K562 (cell line): ENCODE data around the gene MDP1. TPM values are rescaled to one million over a fixed set of nuclear protein-coding genes. Genes with fewer than 3 reads are reported as not detected.

Source experiments
- BCOR ChIP-seq: fragments of 450-650 bp; IDR thresholded peaks from 2 replicates; pipeline ENCODE4 v1.6.1; 2016
- CTCF ChIP-seq, 3 experiments: IDR thresholded peaks in 2 of 3; conservative IDR thresholded peaks in 1 of 3; 2 replicates each; pipeline ENCODE4 v1.5.1; 2011 to 2012; ENCODE audit warnings: low read length in 3 of 3, mild to moderate bottlenecking in 3 of 3, control low read depth in 2 of 3, improper control_type of control experiment in 1 of 3, inconsistent platforms in 1 of 3, low read depth in 1 of 3, mixed read lengths in 1 of 3, moderate library complexity in 1 of 3; ENCODE audit not compliant: insufficient read depth in 2 of 3
- EGR1 ChIP-seq: fragments of 450-650 bp; conservative IDR thresholded peaks from 2 replicates; pipeline ENCODE4 v1.6.1; 2017; ENCODE audit warnings: mild to moderate bottlenecking
- HDAC1 ChIP-seq, 2 experiments: fragments of 450-650 bp; IDR thresholded peaks; 2 replicates each; pipeline ENCODE4 v1.6.1; 2016 to 2017; ENCODE audit warnings: inconsistent platforms in 1 of 2, mild to moderate bottlenecking in 1 of 2, moderate library complexity in 1 of 2
- NR2C2 ChIP-seq, 2 experiments: fragments of 200-800 bp in 1 of 2; sonication (Bioruptor generic) in 1 of 2; sonication (generic) in 1 of 2; formaldehyde crosslinking in 1 of 2; IDR thresholded peaks; 2 replicates each; pipeline versions ENCODE4 v1.6.1 to v1.8.0; 2016 to 2022; ENCODE audit warnings: mild to moderate bottlenecking in 1 of 2, missing compliant biosample characterization in 1 of 2, missing genetic modification characterization in 1 of 2, missing genetic modification reagents in 1 of 2
- PML ChIP-seq: IDR thresholded peaks from 2 replicates; pipeline ENCODE4 v1.6.1; 2012; ENCODE audit warnings: low read length, inconsistent platforms
- POLR2B ChIP-seq: fragments of 450-650 bp; IDR thresholded peaks from 2 replicates; pipeline ENCODE4 v1.6.1; 2018; ENCODE audit warnings: low read depth; ENCODE audit not compliant: partially characterized antibody
- PRMT5 ChIP-seq: sonication (generic); formaldehyde crosslinking; IDR thresholded peaks from 2 replicates; pipeline ENCODE4 v1.5.0; 2020; ENCODE audit warnings: missing genetic modification reagents
- SAP30 ChIP-seq: fragments of 200-600 bp; sonication (generic); IDR thresholded peaks from 2 replicates; pipeline ENCODE4 v1.6.1; 2012; ENCODE audit warnings: borderline replicate concordance, low read depth, mild to moderate bottlenecking, moderate library complexity, low read length, control low read depth, inconsistent platforms; ENCODE audit not compliant: insufficient read depth, poor library complexity, severe bottlenecking
- TCF7 ChIP-seq: sonication (generic); IDR thresholded peaks from 2 replicates; pipeline ENCODE4 v1.6.1; 2016; ENCODE audit warnings: antibody characterized with exemption, borderline replicate concordance
- TEAD1 ChIP-seq, 2 experiments: fragments of 450-650 bp in 1 of 2; sonication (generic) in 1 of 2; formaldehyde crosslinking; IDR thresholded peaks; 2 replicates each; pipeline versions ENCODE4 v1.4.0 to v1.8.0; 2020 to 2022; ENCODE audit warnings: mild to moderate bottlenecking in 2 of 2, missing genetic modification reagents in 1 of 2
- THAP12 ChIP-seq: fragments of 250-450 bp; sonication (Bioruptor Pico); IDR thresholded peaks from 2 replicates; pipeline ENCODE4 v1.9.0; 2021; ENCODE audit warnings: mild to moderate bottlenecking, inconsistent platforms
- TSC22D4 ChIP-seq: fragments of 450-650 bp; IDR thresholded peaks from 2 replicates; pipeline ENCODE4 v1.6.1; 2016; ENCODE audit warnings: missing genetic modification characterization, missing biosample characterization, control low read depth
- ZNF146 ChIP-seq: IDR thresholded peaks from one replicate; pipeline ENCODE4 v1.6.1; 2018; ENCODE audit warnings: missing compliant biosample characterization; ENCODE audit not compliant: unreplicated experiment
- ZNF3 ChIP-seq: fragments of 250-450 bp; sonication (Bioruptor Pico); IDR thresholded peaks from 2 replicates; pipeline ENCODE4 v1.5.0; 2021; ENCODE audit warnings: mild to moderate bottlenecking, moderate library complexity
- polyA plus RNA-seq, 8 experiments: library from polyadenylated mRNA; depleted of rRNA in 4 of 8; stranded (reverse) in 5 of 8; unstranded in 3 of 8; fragments of >200 nt; fragmentation: Nextera tagmentation in 2 of 8; fragmentation: Illumina TruSeq in 1 of 8; extraction: Ambion mirVana in 2 of 8; extraction: Trizol in 1 of 8; gene quantifications; 2 replicates each; pipeline versions ENCODE4 v1.2.1 to v1.2.3, GENCODE V29; 2011 to 2014; ENCODE audit warnings: inconsistent platforms in 1 of 8, missing spikeins in 1 of 8
- total RNA-seq, 7 experiments: library from RNA; depleted of rRNA in 6 of 7; stranded (reverse); fragments of >200 nt in 6 of 7; fragmentation: Illumina TruSeq in 2 of 7; extraction: Trizol in 2 of 7; gene quantifications; 2 replicates each; pipeline versions ENCODE4 v1.2.1 to v1.2.3, GENCODE V29; 2011 to 2021; ENCODE audit warnings: low replicate concordance in 1 of 7
- TF ChIP-seq, protein P1 (sequence below), 3 experiments: fragments of 200-800 bp in 1 of 3; sonication (Bioruptor generic) in 1 of 3; sonication (generic) in 1 of 3; formaldehyde crosslinking in 1 of 3; IDR thresholded peaks; 2 replicates each; pipeline versions ENCODE4 v1.6.1 to v1.8.0; 2016 to 2022; ENCODE audit warnings: mild to moderate bottlenecking in 2 of 3, missing compliant biosample characterization in 2 of 3, missing genetic modification characterization in 2 of 3, missing genetic modification reagents in 1 of 3
- TF ChIP-seq, protein P2 (sequence below): fragments of 250-450 bp; sonication (Bioruptor Pico); IDR thresholded peaks from 2 replicates; pipeline ENCODE4 v1.8.0; 2022; ENCODE audit warnings: moderate library complexity, mild to moderate bottlenecking, inconsistent platforms
- TF ChIP-seq, protein P3 (sequence below), 2 experiments: fragments of 450-650 bp; conservative IDR thresholded peaks; 2 replicates each; pipeline ENCODE4 v1.6.1; 2017; ENCODE audit warnings: mild to moderate bottlenecking in 2 of 2, moderate library complexity in 2 of 2

MDP1 gene
- total and polyA plus RNA-seq, 9 of the 15 experiments (the other 6 are each of a cell fraction or from before 2014, with no cell fraction given): 2.7 to 29.6 (median 11.0) TPM

GRCh38 chr14:24212924-24213865 lies 2.7 kb downstream of the MDP1 start, which contains the start of gene CHMP4A (continued):
- TF ChIP-seq, protein P1, sequence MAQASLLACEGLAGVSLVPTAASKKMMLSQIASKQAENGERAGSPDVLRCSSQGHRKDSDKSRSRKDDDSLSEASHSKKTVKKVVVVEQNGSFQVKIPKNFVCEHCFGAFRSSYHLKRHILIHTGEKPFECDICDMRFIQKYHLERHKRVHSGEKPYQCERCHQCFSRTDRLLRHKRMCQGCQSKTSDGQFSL (CRISPR knock-in tag; IDR thresholded peaks at IDR 0.05): peak; percentile 76; the same call in 1 of the 2 replicates
- TF ChIP-seq, protein P1 (tag; IDR thresholded peaks at IDR 0.05): no peak
- TF ChIP-seq CTCF (IDR thresholded peaks at IDR 0.05 in 2 of 3, conservative IDR thresholded peaks at IDR 0.05 in 1 of 3; ENCODE audit: insufficient read depth in 2 of 3, low read depth in 1 of 3, low read length in 3 of 3): peak in 1 of 3 experiments; percentile 21; a peak in 1 of 6 replicates
- TF ChIP-seq PRMT5 (CRISPR knock-in tag): no peak
- TF ChIP-seq PML: peak; percentile 82
- peak; percentile 93 for TF ChIP-seq POLR2B
- no peak for TF ChIP-seq TEAD1 (CRISPR knock-in tag; IDR thresholded peaks at IDR 0.05)
- TF ChIP-seq, protein P2, sequence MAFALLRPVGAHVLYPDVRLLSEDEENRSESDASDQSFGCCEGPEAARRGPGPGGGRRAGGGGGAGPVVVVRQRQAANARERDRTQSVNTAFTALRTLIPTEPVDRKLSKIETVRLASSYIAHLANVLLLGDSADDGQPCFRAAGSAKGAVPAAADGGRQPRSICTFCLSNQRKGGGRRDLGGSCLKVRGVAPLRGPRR (CRISPR knock-in tag): no peak
- TF ChIP-seq, protein P3, sequence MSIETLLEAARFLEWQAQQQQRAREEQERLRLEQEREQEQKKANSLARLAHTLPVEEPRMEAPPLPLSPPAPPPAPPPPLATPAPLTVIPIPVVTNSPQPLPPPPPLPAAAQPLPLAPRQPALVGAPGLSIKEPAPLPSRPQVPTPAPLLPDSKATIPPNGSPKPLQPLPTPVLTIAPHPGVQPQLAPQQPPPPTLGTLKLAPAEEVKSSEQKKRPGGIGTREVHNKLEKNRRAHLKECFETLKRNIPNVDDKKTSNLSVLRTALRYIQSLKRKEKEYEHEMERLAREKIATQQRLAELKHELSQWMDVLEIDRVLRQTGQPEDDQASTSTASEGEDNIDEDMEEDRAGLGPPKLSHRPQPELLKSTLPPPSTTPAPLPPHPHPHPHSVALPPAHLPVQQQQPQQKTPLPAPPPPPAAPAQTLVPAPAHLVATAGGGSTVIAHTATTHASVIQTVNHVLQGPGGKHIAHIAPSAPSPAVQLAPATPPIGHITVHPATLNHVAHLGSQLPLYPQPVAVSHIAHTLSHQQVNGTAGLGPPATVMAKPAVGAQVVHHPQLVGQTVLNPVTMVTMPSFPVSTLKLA (conservative IDR thresholded peaks at IDR 0.05): peak; percentile 79 to 90
- TF ChIP-seq TSC22D4 (tag): no peak
- TF ChIP-seq ZNF146 (CRISPR knock-in tag): no peak
- peak; percentile 94 for TF ChIP-seq THAP12 (CRISPR knock-in tag)
- TF ChIP-seq HDAC1 (IDR thresholded peaks at IDR 0.05): peak in 1 of 2 experiments; percentile 88; a peak in 2 of 4 replicates
- TF ChIP-seq TCF7: 0 out of 2 replicates have a peak, but pooled peaks have one; percentile 20
- no peak for TF ChIP-seq BCOR
- TF ChIP-seq NR2C2 (CRISPR knock-in tag; IDR thresholded peaks at IDR 0.05): 0 out of 2 replicates have a peak, but pooled peaks have one; percentile 20
- TF ChIP-seq NR2C2 (tag; IDR thresholded peaks at IDR 0.05): peak; percentile 24; the same call in 1 of the 2 replicates
- peak; percentile 50 for TF ChIP-seq SAP30
- TF ChIP-seq EGR1: peak; percentile 69
- TF ChIP-seq ZNF3: no peak
